ENCODE measurements around the gene GJB3.
"Not testable (repeated sequence)": the region's sequence is repeated elsewhere in the genome, so short reads cannot be mapped to it uniquely, and the experiment has no call there.

Gene GJB3

GRCh38 chr1:34759503-34760357 lies 21.3 kb upstream of the GJB3 start, which contains the start of gene GJB4:
TSS of gene GJB4 (plus strand) at chr1:34759740. CDS start at chr1:34761255, 1,515 bp downstream.
- no peak for DNase-seq (ENCODE audit: low read depth in 2 of 2)

DNA sequence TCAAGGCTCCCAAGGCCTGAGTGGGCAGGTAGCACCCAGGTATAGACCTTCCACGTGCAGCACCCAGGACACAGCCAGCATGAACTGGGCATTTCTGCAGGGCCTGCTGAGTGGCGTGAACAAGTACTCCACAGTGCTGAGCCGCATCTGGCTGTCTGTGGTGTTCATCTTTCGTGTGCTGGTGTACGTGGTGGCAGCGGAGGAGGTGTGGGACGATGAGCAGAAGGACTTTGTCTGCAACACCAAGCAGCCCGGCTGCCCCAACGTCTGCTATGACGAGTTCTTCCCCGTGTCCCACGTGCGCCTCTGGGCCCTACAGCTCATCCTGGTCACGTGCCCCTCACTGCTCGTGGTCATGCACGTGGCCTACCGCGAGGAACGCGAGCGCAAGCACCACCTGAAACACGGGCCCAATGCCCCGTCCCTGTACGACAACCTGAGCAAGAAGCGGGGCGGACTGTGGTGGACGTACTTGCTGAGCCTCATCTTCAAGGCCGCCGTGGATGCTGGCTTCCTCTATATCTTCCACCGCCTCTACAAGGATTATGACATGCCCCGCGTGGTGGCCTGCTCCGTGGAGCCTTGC lies 19.7 kb upstream of the GJB3 start:
- no peak for DNase-seq (ENCODE audit: low read depth in 2 of 2)

- no peak for DNase-seq (ENCODE audit: low read depth in 2 of 2)
Observed at GRCh38 chr1:34761776-34762307, 19.2 kb upstream of the GJB3 start.

DNA sequence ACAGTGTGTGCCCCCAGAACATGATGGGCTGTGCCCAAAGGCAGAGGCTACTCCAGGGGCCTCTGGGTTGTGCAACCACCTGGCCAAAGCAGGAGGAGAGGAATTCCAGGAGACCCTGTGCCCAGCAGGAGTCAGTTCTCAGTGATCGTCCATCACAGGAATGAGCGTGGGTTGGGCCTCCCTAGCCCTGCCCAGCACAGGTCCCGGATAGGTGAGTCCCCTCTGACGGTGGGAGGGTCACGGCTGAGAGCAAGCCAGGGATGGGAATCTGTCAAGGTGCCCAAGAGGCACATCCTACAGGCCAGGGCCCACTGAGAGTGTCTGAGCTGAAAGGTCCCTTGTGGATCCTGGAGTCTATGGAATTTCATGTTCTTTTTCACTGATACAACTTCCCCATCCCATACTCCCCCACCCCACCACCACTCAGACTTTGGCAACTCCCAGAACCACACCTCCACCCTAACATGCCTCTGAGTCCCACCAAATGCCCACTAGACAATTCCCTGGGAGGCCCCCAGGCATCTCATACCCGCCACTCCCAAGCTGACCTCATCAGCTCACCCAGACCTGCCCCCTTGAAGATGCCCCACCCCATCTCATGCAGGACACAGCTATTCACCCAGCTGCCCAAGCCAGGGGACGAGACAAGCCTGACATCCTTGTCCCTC lies 18.4 kb upstream of the GJB3 start:
- no peak for DNase-seq (ENCODE audit: low read depth in 2 of 2)

- DNase-seq (ENCODE audit: low read depth in 2 of 2), result no peak
Observed at GRCh38 chr1:34763142-34763781, 17.8 kb upstream of the GJB3 start.

- no peak for DNase-seq (ENCODE audit: low read depth in 2 of 2)
Observed at GRCh38 chr1:34768856-34769255, 12.2 kb upstream of the GJB3 start.

DNA sequence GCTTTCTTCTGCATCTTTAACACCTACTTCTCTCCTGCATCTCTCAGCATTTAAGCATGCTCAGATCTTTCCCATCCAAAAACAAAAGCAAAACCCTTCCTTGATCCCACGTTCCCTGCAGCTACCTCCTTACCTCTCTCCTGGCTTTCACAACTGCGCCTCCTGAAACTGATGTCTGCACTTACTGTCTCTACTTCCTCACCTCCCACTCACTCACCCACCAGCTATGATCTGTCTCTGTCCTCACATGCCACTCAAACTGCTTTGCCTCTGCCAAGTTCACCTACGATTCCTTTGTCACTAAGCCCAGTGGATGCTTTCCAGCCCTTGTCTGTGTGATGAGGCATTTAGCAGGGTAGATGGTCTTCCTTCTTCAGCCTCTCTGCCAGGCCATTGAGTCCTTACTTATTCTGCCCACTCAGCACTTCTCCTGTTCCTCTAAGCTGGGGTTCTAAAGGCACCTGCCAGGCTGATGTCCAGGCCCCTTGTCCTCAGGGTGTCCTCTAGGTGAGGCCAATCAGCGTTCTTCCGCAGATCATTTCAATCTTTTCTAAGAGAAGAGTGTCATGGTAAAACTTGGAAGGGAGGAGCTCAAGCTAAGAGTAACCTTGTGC lies 10.0 kb upstream of the GJB3 start:
- no peak for DNase-seq (ENCODE audit: low read depth in 2 of 2)

GRCh38 chr1:34771573-34772371 lies 9.2 kb upstream of the GJB3 start:
- no peak for DNase-seq (ENCODE audit: low read depth in 2 of 2)

- not testable (repeated sequence) for DNase-seq (ENCODE audit: low read depth in 2 of 2)
Observed at GRCh38 chr1:34773114-34773513, 7.9 kb upstream of the GJB3 start.

- DNase-seq (ENCODE audit: low read depth in 2 of 2), result no peak
Observed at GRCh38 chr1:34774957-34775356, 6.1 kb upstream of the GJB3 start.

DNA sequence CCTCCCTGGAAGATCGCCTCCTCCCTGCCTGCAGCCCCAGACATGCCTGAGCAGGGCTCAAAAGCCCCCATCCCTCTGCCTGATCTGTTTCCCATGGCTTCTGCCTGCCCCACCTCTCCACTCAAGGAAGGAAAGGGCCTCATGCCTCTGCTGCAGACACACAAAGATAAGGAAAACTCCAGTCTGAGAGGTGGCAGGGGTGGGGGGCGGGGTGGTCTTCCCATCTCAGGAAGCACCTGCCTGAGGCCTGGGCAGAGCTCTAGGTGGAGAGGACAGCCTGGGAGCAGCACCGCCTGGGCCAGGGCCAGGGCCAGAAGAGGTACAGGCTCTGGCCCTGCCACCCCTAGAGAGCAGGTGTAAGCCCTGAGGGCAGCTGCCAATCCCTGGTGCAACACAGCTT lies 4.1 kb upstream of the GJB3 start:
- DNase-seq (ENCODE audit: low read depth in 2 of 2), result no peak

DNA sequence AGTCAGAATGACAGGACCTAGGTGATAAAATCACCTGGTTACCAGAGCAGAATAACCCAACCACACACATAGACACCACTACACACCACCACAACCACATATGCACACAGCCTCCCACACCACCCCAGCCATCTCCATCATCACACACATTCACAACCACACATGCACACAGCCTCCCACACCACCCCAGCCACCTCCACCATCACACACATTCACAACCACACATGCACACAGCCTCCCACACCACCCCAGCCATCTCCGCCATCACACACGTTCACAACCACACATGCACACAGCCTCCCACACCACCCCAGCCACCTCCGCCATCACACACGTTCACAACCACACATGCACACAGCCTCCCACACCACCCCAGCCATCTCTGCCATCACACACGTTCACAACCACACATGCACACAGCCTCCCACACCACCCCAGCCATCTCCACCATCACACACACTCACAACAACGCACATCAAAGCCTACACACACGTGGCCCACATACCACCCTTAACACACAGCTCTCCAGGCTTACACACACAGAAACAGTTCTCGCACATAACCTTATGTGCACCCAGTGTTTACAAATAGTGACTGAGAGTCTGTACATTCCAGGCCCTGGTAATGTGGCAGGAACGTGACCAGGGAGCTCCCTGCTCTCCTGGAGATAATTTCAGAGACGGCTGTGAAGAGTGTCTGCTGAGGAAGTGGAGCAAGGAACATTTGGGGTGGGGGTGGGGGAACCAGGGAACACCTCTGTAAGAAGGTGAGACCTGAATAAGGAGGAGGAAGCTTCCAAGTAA lies 3.3 kb upstream of the GJB3 start:
- no peak for DNase-seq (ENCODE audit: low read depth in 2 of 2)

DNA sequence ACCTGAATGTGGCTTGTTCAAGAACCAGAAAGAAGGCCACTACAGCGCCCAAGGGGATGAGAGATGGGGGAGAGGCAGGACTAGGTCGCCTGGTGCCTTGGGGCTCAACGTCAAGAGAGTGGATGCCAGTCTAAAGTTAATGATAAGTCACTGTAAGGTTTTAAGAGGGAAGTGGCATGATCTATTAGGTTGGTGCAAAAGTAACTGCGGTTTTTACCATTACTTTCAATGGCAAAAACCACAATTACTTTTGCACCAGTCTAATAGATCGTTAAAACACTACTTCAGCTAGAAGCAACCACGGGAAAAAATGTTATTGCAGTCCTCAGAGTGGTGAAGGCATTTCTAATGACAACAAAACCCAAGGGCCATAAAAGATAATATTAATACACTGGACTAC lies 2.6 kb upstream of the GJB3 start:
- DNase-seq (ENCODE audit: low read depth in 2 of 2), result no peak

DNA sequence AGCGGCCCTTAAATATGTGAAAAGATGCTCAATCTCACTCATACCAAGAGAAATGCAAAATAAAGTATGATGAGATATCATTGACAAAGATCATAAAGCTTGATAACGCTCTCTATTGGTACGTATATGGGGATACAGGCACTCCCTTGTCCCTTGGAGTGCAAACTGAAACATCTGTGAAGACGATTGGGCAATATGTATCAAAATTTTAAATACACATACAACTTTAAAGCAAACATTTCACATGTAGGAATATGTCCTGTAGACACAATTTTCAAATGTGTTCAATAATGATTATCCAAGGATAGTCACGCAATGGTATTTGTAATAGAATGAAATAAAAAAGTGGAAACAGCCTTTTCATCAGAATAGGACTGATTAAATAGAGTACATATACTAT lies 2.0 kb upstream of the GJB3 start:
- DNase-seq (ENCODE audit: low read depth in 2 of 2), result no peak

GRCh38 chr1:34779526-34779925 lies 1.5 kb upstream of the GJB3 start:
- DNase-seq (ENCODE audit: low read depth in 2 of 2), result no peak

- DNase-seq (ENCODE audit: low read depth in 2 of 2), result no peak
Observed at GRCh38 chr1:34779962-34780361, 1.1 kb upstream of the GJB3 start.

DNA sequence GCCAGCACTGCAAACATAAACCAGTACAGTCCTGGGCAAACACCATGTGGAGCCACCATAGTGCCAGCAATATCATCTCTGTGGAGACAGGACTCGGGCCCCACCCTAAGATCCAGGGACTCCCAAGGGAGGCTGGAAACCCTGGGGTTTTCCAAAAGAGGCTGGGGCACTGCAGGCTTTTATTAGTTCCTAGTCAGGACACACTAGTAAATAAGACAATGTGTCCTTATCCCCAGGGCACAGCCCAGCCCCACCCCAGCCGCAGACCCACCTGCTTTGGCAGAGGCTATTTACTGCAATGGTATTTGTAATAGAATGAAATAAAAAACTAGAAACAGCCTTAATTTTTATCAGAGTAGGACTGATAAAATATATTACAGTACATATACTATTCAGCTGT lies 486 bp upstream of the GJB3 start:
- DNase-seq (ENCODE audit: low read depth in 2 of 2), result no peak

- no peak for DNase-seq (ENCODE audit: low read depth in 2 of 2)
Observed at GRCh38 chr1:34781844-34782391, 904 bp downstream of the GJB3 start.

DNA sequence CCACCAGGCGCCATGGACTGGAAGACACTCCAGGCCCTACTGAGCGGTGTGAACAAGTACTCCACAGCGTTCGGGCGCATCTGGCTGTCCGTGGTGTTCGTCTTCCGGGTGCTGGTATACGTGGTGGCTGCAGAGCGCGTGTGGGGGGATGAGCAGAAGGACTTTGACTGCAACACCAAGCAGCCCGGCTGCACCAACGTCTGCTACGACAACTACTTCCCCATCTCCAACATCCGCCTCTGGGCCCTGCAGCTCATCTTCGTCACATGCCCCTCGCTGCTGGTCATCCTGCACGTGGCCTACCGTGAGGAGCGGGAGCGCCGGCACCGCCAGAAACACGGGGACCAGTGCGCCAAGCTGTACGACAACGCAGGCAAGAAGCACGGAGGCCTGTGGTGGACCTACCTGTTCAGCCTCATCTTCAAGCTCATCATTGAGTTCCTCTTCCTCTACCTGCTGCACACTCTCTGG lies 3.8 kb downstream of the GJB3 start:
- no peak for DNase-seq (ENCODE audit: low read depth in 2 of 2)

All from stimulated activated CD4-positive, alpha-beta T cell treated with anti-CD3 and anti-CD28 coated beads, Interleukin-4, amount 100 ng/mL, for 48 hours (primary cell).